Smooth muscle cell (in vitro differentiated cells): ENCODE measurements around the gene VPS16. TPM values are rescaled to one million over a fixed set of nuclear protein-coding genes. Genes with fewer than 3 reads are reported as not detected.
"Not testable (repeated sequence)": the region's sequence is repeated elsewhere in the genome, so short reads cannot be mapped to it uniquely, and the experiment has no call there.

Source experiments
- DNase-seq: peaks from one replicate; lab custom pipeline; 2025; ENCODE audit not compliant: unreplicated experiment; lab: John Stamatoyannopoulos, UW
- H2AFZ ChIP-seq: fragments of 200-600 bp; sonication (generic); 2 replicates; pipeline ENCODE4 v1.6.0; 2016; ENCODE audit warnings: antibody characterized with exemption, low read depth, mild to moderate bottlenecking
- H3F3A ChIP-seq: fragments of 200-600 bp; sonication (generic); 2 replicates; pipeline ENCODE4 v1.6.0; 2017; ENCODE audit warnings: antibody characterized with exemption, low read depth
- H3K27ac ChIP-seq: fragments of 200-600 bp; sonication (generic); 2 replicates; pipeline ENCODE4 v1.5.1; 2016; ENCODE audit warnings: low read depth, mild to moderate bottlenecking
- H3K27me3 ChIP-seq: fragments of 200-600 bp; sonication (generic); 2 replicates; pipeline ENCODE4 v1.6.1; 2016; ENCODE audit warnings: low read depth, mild to moderate bottlenecking
- H3K36me3 ChIP-seq: fragments of 200-600 bp; sonication (generic); 2 replicates; pipeline ENCODE4 v1.5.1; 2016; ENCODE audit warnings: low read depth
- H3K4me1 ChIP-seq: fragments of 200-600 bp; sonication (generic); 2 replicates; pipeline ENCODE4 v1.5.1; 2016; ENCODE audit warnings: low read depth
- H3K4me2 ChIP-seq: fragments of 200-600 bp; sonication (generic); 2 replicates; pipeline ENCODE4 v1.6.0; 2016; ENCODE audit warnings: mild to moderate bottlenecking
- H3K4me3 ChIP-seq: fragments of 200-600 bp; sonication (generic); 2 replicates; pipeline ENCODE4 v1.5.1; 2016; ENCODE audit warnings: mild to moderate bottlenecking
- H3K79me2 ChIP-seq: fragments of 200-600 bp; sonication (generic); 2 replicates; pipeline ENCODE4 v1.6.0; 2016; ENCODE audit warnings: low read depth, mild to moderate bottlenecking
- H3K9ac ChIP-seq: fragments of 200-600 bp; sonication (generic); 2 replicates; pipeline ENCODE4 v1.6.0; 2016; ENCODE audit warnings: low read depth
- H3K9me3 ChIP-seq: fragments of 200-600 bp; sonication (generic); replicated peaks from 2 replicates; pipeline ENCODE4 v1.5.1; 2016; ENCODE audit warnings: low read depth
- H4K20me1 ChIP-seq: fragments of 200-600 bp; sonication (generic); 2 replicates; pipeline ENCODE4 v1.6.0; 2016; ENCODE audit warnings: low read depth
- WGBS: methylation state at CpG from one replicate; pipeline ENCODE4 v1.1.7; 2016; ENCODE audit warnings: low lambda C conversion rate; 5-methylcytosine and 5-hydroxymethylcytosine counted together
- polyA plus RNA-seq: library from polyadenylated mRNA; unstranded; fragments of >200 nt; fragmentation: Nextera tagmentation; extraction: Ambion mirVana; gene quantifications from 2 replicates; pipeline ENCODE4 v1.2.1, GENCODE V29; 2016
- total RNA-seq: library from RNA; depleted of rRNA; stranded (reverse); fragments of >200 nt; gene quantifications from 2 replicates; pipeline ENCODE4 v1.2.3, GENCODE V29; 2014
- TF ChIP-seq, protein P1 (sequence below): fragments of 200-600 bp; sonication (generic); IDR thresholded peaks from 2 replicates; pipeline ENCODE4 v1.5.1; 2017; ENCODE audit warnings: borderline replicate concordance, mild to moderate bottlenecking, antibody characterized with exemption; ENCODE audit not compliant: insufficient read depth, poor library complexity, severe bottlenecking

The VPS16 gene
- total and polyA plus RNA-seq, 2 experiments from 2014 or later = 26.3 to 36.9 TPM

GRCh38 chr20:2890742-2891141, 50.2 kb downstream of the VPS16 start:
- Histone ChIP-seq H3K79me2 (peaks cover 97% of the 10 kb centered on the region), H3K27me3 (no peaks in the 10 kb centered on the region), H3K36me3 (no peaks in the 10 kb centered on the region)

GRCh38 chr20:2891343-2891742, 50.8 kb downstream of the VPS16 start:
- H3K9me3 ChIP-seq = no peaks in the 10 kb centered on the region
- H3F3A ChIP-seq = no peaks in the 10 kb centered on the region
- H3K27ac ChIP-seq = no peak overlapping the region
- H3K27me3 ChIP-seq = no peaks in the 10 kb centered on the region
- H3K4me2 ChIP-seq = no peak overlapping the region
- TF ChIP-seq, protein P1, sequence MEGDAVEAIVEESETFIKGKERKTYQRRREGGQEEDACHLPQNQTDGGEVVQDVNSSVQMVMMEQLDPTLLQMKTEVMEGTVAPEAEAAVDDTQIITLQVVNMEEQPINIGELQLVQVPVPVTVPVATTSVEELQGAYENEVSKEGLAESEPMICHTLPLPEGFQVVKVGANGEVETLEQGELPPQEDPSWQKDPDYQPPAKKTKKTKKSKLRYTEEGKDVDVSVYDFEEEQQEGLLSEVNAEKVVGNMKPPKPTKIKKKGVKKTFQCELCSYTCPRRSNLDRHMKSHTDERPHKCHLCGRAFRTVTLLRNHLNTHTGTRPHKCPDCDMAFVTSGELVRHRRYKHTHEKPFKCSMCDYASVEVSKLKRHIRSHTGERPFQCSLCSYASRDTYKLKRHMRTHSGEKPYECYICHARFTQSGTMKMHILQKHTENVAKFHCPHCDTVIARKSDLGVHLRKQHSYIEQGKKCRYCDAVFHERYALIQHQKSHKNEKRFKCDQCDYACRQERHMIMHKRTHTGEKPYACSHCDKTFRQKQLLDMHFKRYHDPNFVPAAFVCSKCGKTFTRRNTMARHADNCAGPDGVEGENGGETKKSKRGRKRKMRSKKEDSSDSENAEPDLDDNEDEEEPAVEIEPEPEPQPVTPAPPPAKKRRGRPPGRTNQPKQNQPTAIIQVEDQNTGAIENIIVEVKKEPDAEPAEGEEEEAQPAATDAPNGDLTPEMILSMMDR = no peak
- H3K4me3 ChIP-seq = no peak overlapping the region
- H3K4me1 ChIP-seq = no peaks in the 10 kb centered on the region
- no peaks in the 10 kb centered on the region for H3K36me3 ChIP-seq
- peaks cover 75% of the 10 kb centered on the region for H4K20me1 ChIP-seq
- DNase-seq = no peak
- no peak overlapping the region for H2AFZ ChIP-seq
- H3K9ac ChIP-seq = no peak overlapping the region
- peaks cover 97% of the 10 kb centered on the region for H3K79me2 ChIP-seq
- 62% methylated on average over 2 of the region's 2 CpGs for WGBS

More at GRCh38 chr20:2890742-2891141, 50.2 kb downstream of the VPS16 start:
- WGBS = 60% methylated on average over 2 of the region's 2 CpGs
- H3K9ac ChIP-seq = no peak overlapping the region
- no peak overlapping the region for H2AFZ ChIP-seq
- H3K4me3 ChIP-seq = no peak overlapping the region
- TF ChIP-seq, protein P1 = no peak
- H3K9me3 ChIP-seq = no peaks in the 10 kb centered on the region
- no peak overlapping the region for H3K27ac ChIP-seq
- H3K4me1 ChIP-seq = no peaks in the 10 kb centered on the region
- DNase-seq = no peak
- H3K4me2 ChIP-seq = no peak overlapping the region
- peaks cover 81% of the 10 kb centered on the region for H4K20me1 ChIP-seq
- H3F3A ChIP-seq = no peaks in the 10 kb centered on the region

DNA sequence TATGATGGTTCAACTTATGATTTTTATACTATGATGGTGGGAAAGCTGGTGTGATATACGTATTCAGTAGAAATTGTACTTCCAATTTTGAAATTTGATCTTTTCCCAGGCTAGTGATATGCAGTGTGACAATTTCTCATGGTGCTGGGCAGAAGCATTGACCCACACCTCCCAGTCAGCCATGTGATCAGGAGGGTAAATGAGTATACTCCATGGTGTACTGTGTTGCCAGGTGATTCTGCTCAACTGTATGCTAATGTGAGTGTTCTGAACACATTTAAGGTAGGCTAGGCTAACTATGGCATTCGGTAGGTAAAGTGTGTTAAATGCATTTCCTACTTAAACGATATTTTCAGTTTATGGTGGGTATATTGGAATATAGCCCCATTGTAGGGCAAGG, 51.8 kb downstream of the VPS16 start:
- Histone ChIP-seq H3K9ac (no peak overlapping the region), H4K20me1 (peaks cover 65% of the 10 kb centered on the region), H3K27ac (no peak overlapping the region), H3K9me3 (no peaks in the 10 kb centered on the region), H3K4me1 (no peaks in the 10 kb centered on the region), H3K79me2 (peaks cover 91% of the 10 kb centered on the region), H3K27me3 (no peaks in the 10 kb centered on the region), H3K4me3 (no peak overlapping the region), H3K36me3 (no peaks in the 10 kb centered on the region), H2AFZ (no peak overlapping the region), H3K4me2 (no peak overlapping the region), H3F3A (no peaks in the 10 kb centered on the region)
- TF ChIP-seq, protein P1 = no peak
- no peak for DNase-seq
- 80% methylated on average over 3 of the region's 3 CpGs for WGBS

DNA sequence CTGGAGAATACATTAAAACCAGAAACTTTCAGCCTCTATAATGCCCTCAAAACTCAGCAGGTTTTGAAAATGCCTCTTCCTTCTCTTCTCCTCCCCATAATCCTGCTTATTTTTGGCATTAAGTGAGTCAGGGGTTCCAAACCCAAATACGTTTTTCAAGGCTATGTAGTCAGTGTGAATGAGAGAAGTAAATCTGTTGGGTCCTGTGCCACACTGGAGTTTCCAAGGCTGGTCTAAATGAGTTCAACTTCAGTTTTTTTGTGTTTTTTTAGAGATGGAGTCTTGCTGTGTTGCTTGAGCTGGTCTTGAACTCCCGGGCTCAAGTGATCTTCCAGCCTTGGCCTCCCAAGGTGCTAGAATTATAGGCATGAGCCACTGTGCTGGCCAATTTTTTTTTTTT, 53.7 kb downstream of the VPS16 start:
- H4K20me1 ChIP-seq = peaks cover 61% of the 10 kb centered on the region
- H2AFZ ChIP-seq = no peak overlapping the region
- H3K4me2 ChIP-seq = no peak overlapping the region
- no peak overlapping the region for H3K27ac ChIP-seq
- no peaks in the 10 kb centered on the region for H3K36me3 ChIP-seq
- no peak overlapping the region for H3K9ac ChIP-seq
- no peaks in the 10 kb centered on the region for H3K9me3 ChIP-seq
- no peaks in the 10 kb centered on the region for H3K27me3 ChIP-seq
- no peaks in the 10 kb centered on the region for H3K4me1 ChIP-seq
- peaks cover 86% of the 10 kb centered on the region for H3K79me2 ChIP-seq
- DNase-seq = no peak
- WGBS = 88% methylated on average over 2 of the region's 2 CpGs
- H3F3A ChIP-seq = no peaks in the 10 kb centered on the region
- no peak overlapping the region for H3K4me3 ChIP-seq
- TF ChIP-seq, protein P1 = no peak

DNA sequence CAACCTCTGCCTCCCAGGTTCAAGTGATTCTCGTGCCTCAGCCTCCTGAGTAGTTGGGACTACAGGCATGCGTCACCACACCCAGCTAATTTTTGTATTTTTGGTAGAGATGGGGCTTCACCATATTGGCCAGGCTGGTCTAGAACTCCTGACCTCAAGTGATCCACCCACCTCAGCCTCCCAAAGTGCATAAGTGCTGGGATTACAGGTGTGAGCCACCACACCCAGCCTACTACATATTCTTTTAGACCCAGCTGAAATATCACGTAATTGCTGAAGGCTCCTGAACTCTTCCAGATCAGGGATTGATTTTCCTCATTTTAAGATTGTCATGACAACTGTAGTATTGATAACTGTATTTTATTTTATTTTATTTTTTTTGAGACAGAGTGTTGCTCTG, 54.6 kb downstream of the VPS16 start:
- H3K9me3 ChIP-seq, H3K27me3 ChIP-seq, H2AFZ ChIP-seq, H3K9ac ChIP-seq, DNase-seq, H3K4me1 ChIP-seq, H3K4me3 ChIP-seq, H3K4me2 ChIP-seq, H3K27ac ChIP-seq, H3F3A ChIP-seq, H3K36me3 ChIP-seq: not testable (repeated sequence)
- peaks cover 80% of the 10 kb centered on the region for H3K79me2 ChIP-seq
- 97% methylated on average over 3 of the region's 3 CpGs for WGBS
- peaks cover 59% of the 10 kb centered on the region for H4K20me1 ChIP-seq
